Measurements from ENCODE around the gene CYP26C1.
"Not testable (repeated sequence)": the region's sequence is repeated elsewhere in the genome, so short reads cannot be mapped to it uniquely, and the experiment has no call there.

Gene CYP26C1

DNA sequence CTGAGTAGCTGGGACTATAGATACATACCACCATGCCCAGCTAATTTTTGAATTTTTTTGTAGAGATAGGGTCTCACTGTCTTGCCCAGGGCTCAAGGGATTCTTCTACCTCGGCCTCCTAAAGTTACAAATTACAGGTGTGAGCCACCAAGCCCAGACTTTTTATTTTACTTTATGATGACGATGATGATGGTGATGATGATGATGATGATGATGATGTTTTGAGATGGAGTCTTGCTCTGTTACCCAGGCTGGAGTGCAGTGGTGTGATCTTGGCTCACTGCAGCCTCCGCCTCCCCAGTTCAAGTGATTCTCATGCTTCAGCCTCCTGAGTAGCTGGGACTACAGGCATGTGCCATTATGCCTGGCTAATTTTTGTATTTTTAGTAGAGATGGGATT, 40.5 kb downstream of the CYP26C1 start:
- not testable (repeated sequence) for H3K9ac ChIP-seq (ENCODE audit: low read length); H3K36me3 ChIP-seq (ENCODE audit: control insufficient read depth, low read depth, low read length); H3K9me3 ChIP-seq (ENCODE audit: control insufficient read depth, low read depth, low read length); H3K27me3 ChIP-seq (ENCODE audit: control insufficient read depth, insufficient read depth, low read length); H3K27ac ChIP-seq (ENCODE audit: low read length); H3K4me3 ChIP-seq (ENCODE audit: low read length); H3K4me1 ChIP-seq (ENCODE audit: control insufficient read depth, low read depth, low read length)

DNA sequence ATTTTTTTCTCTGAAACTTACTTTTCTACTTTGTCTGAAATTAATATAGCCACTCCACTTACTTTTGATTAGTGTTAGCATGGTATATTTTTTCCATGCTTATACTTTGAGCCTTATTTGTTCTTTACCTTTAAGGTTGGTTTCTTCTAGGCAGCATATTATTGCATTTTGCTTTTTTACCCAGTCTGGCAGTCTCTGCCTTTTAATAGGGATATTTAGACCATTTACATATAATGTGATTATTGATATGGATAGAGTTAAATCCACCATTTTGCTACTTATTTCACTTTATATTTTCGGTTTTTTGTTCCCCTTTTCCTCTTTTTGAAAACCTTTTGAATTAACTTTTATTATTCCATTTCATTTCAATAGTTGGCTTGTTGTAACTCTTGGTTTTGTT, 43.4 kb downstream of the CYP26C1 start:
- no peaks in the 10 kb centered on the region for H3K27me3 ChIP-seq (ENCODE audit: control insufficient read depth, insufficient read depth, low read length)
- H3K9me3 ChIP-seq (ENCODE audit: control insufficient read depth, low read depth, low read length): no peaks in the 10 kb centered on the region
- H3K27ac ChIP-seq (ENCODE audit: low read length): no peak overlapping the region
- no peaks in the 10 kb centered on the region for H3K36me3 ChIP-seq (ENCODE audit: control insufficient read depth, low read depth, low read length)
- no peak overlapping the region for H3K9ac ChIP-seq (ENCODE audit: low read length)
- no peak overlapping the region for H3K4me3 ChIP-seq (ENCODE audit: low read length)
- no peaks in the 10 kb centered on the region for H3K4me1 ChIP-seq (ENCODE audit: control insufficient read depth, low read depth, low read length)

DNA sequence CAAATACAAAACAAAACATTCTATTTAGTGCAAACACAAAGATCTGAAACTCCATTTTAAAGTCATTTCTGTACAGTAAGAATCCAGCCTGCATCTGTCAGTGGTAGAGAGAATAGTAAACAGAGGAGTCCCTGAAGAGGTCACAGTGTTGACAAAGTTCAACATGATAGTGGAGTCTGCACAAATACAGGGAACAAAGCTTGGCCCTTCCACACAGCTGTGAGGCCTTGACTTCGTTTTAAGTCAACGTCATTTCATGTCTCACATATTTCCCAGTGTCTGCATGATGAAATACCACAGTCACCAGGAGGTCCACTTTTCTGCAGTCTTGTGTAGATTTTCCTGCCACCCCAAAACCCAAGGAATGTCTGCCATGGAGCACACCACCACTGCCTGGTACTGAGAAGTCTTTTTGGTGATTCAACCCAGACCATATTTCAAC, 46.1 kb downstream of the CYP26C1 start:
- no peaks in the 10 kb centered on the region for H3K9me3 ChIP-seq (ENCODE audit: control insufficient read depth, low read depth, low read length)
- no peaks in the 10 kb centered on the region for H3K36me3 ChIP-seq (ENCODE audit: control insufficient read depth, low read depth, low read length)
- no peak overlapping the region for H3K27ac ChIP-seq (ENCODE audit: low read length)
- no peaks in the 10 kb centered on the region for H3K27me3 ChIP-seq (ENCODE audit: control insufficient read depth, insufficient read depth, low read length)
- no peak overlapping the region for H3K4me3 ChIP-seq (ENCODE audit: low read length)
- peaks cover 4% of the 10 kb centered on the region for H3K4me1 ChIP-seq (ENCODE audit: control insufficient read depth, low read depth, low read length)
- H3K9ac ChIP-seq (ENCODE audit: low read length): no peak overlapping the region

DNA sequence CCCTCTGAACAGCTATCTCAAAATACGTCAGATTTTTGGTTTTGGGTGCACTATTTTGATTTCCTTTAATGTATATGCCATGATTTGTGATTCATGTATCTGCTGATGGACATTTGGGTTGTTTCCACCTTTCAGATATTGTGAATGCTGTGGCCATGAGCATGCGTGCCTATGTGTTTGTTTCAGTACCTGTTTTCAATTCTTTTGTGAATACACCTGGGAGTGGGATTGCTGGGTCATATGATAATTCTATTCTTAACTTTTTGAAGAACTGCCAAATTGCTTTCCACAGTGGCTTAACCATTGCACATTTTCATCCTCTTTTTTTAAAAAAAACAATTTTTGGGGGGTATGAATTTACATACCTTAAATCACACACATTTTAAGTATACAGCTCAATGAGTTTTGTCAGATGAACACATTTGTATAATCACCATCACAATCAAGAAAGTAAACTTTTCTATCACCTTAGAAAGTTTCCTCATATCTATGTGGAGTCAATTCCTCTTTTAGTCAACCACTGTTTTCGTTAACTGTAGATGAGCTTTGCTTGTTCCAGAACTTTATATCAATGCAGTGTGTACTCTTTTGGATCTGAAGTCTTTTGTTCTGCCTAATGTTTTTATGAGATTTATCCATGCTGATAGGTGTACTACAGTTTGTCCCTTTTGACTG, 50.0 kb downstream of the CYP26C1 start:
- no peaks in the 10 kb centered on the region for H3K36me3 ChIP-seq (ENCODE audit: control insufficient read depth, low read depth, low read length)
- H3K27ac ChIP-seq (ENCODE audit: low read length): no peak overlapping the region
- peaks cover 4% of the 10 kb centered on the region for H3K27me3 ChIP-seq (ENCODE audit: control insufficient read depth, insufficient read depth, low read length)
- no peak overlapping the region for H3K9ac ChIP-seq (ENCODE audit: low read length)
- peaks cover 4% of the 10 kb centered on the region for H3K4me1 ChIP-seq (ENCODE audit: control insufficient read depth, low read depth, low read length)
- no peak overlapping the region for H3K4me3 ChIP-seq (ENCODE audit: low read length)
- no peaks in the 10 kb centered on the region for H3K9me3 ChIP-seq (ENCODE audit: control insufficient read depth, low read depth, low read length)

DNA sequence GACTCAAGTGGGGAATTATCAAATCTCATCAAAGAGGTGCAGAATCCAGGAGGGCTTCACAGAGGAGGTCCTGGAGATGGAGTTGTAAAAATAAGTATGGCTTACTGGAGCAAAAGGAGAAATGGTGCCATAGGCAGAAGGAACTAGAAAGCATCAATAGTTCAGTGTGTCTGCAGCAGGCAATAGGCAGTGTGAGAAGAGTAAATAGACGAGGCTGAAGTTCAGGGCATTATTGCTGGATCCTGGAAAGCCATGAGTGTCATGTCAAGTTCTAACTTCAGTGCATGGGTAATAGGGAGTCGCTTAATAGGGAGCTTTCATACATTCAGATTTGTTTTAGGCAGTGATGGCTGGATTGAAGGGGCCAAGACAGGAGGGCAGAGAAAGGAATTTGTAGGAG, 52.4 kb downstream of the CYP26C1 start:
- H3K9ac ChIP-seq (ENCODE audit: low read length): no peak overlapping the region
- H3K4me1 ChIP-seq (ENCODE audit: control insufficient read depth, low read depth, low read length): peaks cover 4% of the 10 kb centered on the region
- no peak overlapping the region for H3K4me3 ChIP-seq (ENCODE audit: low read length)
- H3K27me3 ChIP-seq (ENCODE audit: control insufficient read depth, insufficient read depth, low read length): peaks cover 4% of the 10 kb centered on the region
- no peaks in the 10 kb centered on the region for H3K9me3 ChIP-seq (ENCODE audit: control insufficient read depth, low read depth, low read length)
- no peaks in the 10 kb centered on the region for H3K36me3 ChIP-seq (ENCODE audit: control insufficient read depth, low read depth, low read length)
- no peak overlapping the region for H3K27ac ChIP-seq (ENCODE audit: low read length)

DNA sequence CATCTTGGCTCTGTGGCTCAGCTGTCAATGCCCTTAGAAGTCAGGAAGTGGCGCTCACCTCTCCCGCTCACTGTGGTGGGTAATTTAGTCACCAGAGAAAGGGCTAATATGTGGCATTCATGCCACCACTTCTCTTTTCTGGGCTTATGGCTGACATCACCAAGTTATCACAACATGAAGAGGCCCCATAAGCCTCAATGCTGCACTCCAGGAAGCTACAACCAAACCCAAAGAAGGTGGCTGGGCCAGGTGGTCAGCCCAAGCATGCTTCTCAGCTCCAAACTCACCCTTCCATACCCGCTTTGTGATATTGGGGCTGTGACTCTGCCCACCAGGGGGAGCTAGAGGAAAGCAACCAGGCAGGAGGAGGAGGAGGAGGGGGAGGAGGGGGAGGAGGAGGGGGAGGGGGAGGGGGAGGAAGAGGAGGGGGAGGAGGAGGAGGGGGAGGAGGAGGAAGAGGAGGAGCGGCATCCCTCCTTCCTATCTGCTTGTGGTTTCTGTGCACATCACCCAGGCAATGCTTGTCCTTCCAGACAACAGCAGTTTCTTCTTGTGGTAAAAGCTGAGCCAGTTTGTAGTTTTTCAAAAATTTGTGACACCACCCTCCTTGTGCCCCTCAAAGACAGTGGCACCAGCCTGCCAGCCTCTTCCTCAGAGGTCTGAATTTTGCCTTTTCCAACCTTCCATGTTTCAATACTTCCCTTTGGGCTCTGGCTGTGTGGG, 55.2 kb downstream of the CYP26C1 start:
- Histone ChIP-seq H3K27ac (ENCODE audit: low read length) (no peak overlapping the region), H3K9me3 (ENCODE audit: control insufficient read depth, low read depth, low read length) (no peaks in the 10 kb centered on the region), H3K27me3 (ENCODE audit: control insufficient read depth, insufficient read depth, low read length) (peaks cover 4% of the 10 kb centered on the region), H3K9ac (ENCODE audit: low read length) (no peak overlapping the region), H3K4me3 (ENCODE audit: low read length) (no peak overlapping the region), H3K4me1 (ENCODE audit: control insufficient read depth, low read depth, low read length) (no peaks in the 10 kb centered on the region), H3K36me3 (ENCODE audit: control insufficient read depth, low read depth, low read length) (no peaks in the 10 kb centered on the region)
